Ectodermal cell (in vitro differentiated cells): ENCODE data around the gene EPB41L5.
"Not testable (repeated sequence)": the region's sequence is repeated elsewhere in the genome, so short reads cannot be mapped to it uniquely, and the experiment has no call there.

Experiments used
- H3K27ac ChIP-seq: 2 replicates; pipeline ENCODE4 v1.7.0; 2013; ENCODE audit warnings: mild to moderate bottlenecking, low read depth, low read length; ENCODE audit not compliant: insufficient read depth, poor library complexity, severe bottlenecking
- H3K27me3 ChIP-seq: 2 replicates; pipeline ENCODE4 v1.7.0; 2013; ENCODE audit warnings: mild to moderate bottlenecking, low read length; ENCODE audit not compliant: insufficient read depth, control insufficient read depth, poor library complexity, severe bottlenecking
- H3K36me3 ChIP-seq: one replicate; pipeline ENCODE4 v1.7.0; 2013; ENCODE audit warnings: low read length; ENCODE audit not compliant: control insufficient read depth, insufficient read depth
- H3K4me1 ChIP-seq: one replicate; pipeline ENCODE4 v1.7.0; 2013; ENCODE audit warnings: low read length; ENCODE audit not compliant: control insufficient read depth, insufficient read depth
- H3K4me3 ChIP-seq: 2 replicates; pipeline ENCODE4 v1.7.0; 2013; ENCODE audit warnings: low read depth, low read length, control low read depth; ENCODE audit not compliant: insufficient read depth
- H3K9me3 ChIP-seq: 2 replicates; pipeline ENCODE4 v1.7.0; 2013; ENCODE audit warnings: mild to moderate bottlenecking, low read length, moderate library complexity; ENCODE audit not compliant: control insufficient read depth
- WGBS, 2 experiments: methylation state at CpG; one replicate each; pipeline ENCODE4 v1.1.7; 2013; ENCODE audit warnings: missing lambda C conversion rate in 2 of 2; 5-methylcytosine and 5-hydroxymethylcytosine counted together

Gene EPB41L5

GRCh38 chr2:120133572-120134244, 120.8 kb downstream of the EPB41L5 start:
- 91 to 95% methylated on average over 2 of the region's 2 CpGs for WGBS, 2 experiments
- Histone ChIP-seq H3K27ac (no peak overlapping the region), H3K9me3 (no peaks in the 10 kb centered on the region), H3K27me3 (no peaks in the 10 kb centered on the region), H3K4me3 (no peak overlapping the region), H3K4me1 (no peaks in the 10 kb centered on the region), H3K36me3 (peaks cover 20% of the 10 kb centered on the region)

DNA sequence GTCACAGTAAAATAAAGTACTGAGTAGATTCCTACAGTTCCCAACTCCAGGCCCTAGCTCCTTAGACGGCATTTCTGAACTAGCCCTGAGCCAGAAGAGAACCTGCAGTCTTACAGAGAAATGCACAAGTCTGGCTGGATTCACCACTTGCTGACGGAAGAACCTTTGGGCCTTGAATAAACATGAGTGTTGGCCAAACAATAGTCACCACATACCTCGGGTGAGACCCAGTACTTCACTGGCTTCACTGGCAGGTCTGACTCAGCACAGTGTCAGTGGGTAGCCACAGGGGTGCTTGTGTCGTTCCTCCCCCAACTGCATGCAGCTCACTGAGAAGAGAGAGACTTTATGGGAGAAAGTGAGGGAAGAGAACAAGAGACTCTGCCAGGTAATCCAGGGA, 121.4 kb downstream of the EPB41L5 start:
- no peak overlapping the region for H3K4me3 ChIP-seq
- H3K27me3 ChIP-seq: no peaks in the 10 kb centered on the region
- H3K9me3 ChIP-seq: no peaks in the 10 kb centered on the region
- 57 to 62% methylated on average over 4 of the region's 4 CpGs for WGBS, 2 experiments
- no peaks in the 10 kb centered on the region for H3K4me1 ChIP-seq
- peaks cover 20% of the 10 kb centered on the region for H3K36me3 ChIP-seq
- no peak overlapping the region for H3K27ac ChIP-seq

- H3K36me3 ChIP-seq: peaks cover 20% of the 10 kb centered on the region
- 97 to 100% methylated on average over 2 of the region's 2 CpGs for WGBS, 2 experiments
- not testable (repeated sequence) for H3K4me3 ChIP-seq, H3K27me3 ChIP-seq, H3K9me3 ChIP-seq, H3K27ac ChIP-seq, H3K4me1 ChIP-seq
These were observed 122.1 kb downstream of the EPB41L5 start for GRCh38 chr2:120135013-120135412.

DNA sequence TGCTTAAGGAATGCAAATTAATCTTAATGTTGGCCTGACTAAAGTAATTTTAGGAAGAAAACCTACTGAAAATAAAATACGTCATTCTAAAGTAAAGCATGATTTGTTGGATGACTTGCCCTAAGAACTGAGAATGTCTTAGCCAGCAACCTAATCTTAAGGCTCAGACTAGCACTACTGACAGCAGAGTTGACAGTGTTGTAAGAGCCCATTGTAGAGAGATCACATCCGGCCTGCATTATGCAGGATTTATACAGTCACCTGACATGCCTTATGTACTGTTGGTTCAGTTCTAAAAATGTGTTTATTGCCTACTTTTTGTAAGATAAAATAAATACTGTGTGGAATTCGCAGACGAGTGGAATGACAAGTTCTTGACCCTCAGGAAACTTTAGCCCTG, 128.0 kb downstream of the EPB41L5 start:
- no peaks in the 10 kb centered on the region for H3K9me3 ChIP-seq
- no peak overlapping the region for H3K4me3 ChIP-seq
- H3K27ac ChIP-seq: no peak overlapping the region
- no peaks in the 10 kb centered on the region for H3K27me3 ChIP-seq
- WGBS, 2 experiments: 92 to 95% methylated on average over 4 of the region's 4 CpGs
- H3K36me3 ChIP-seq: no peaks in the 10 kb centered on the region
- H3K4me1 ChIP-seq: no peaks in the 10 kb centered on the region

- Histone ChIP-seq H3K27me3 (no peaks in the 10 kb centered on the region), H3K9me3 (no peaks in the 10 kb centered on the region), H3K4me1 (no peaks in the 10 kb centered on the region), H3K4me3 (no peak overlapping the region), H3K36me3 (no peaks in the 10 kb centered on the region), H3K27ac (no peak overlapping the region)
- 96% methylated on average over 1 to 2 of the region's 2 CpGs for WGBS, 2 experiments
These were observed 128.6 kb downstream of the EPB41L5 start for GRCh38 chr2:120141300-120142069.

DNA sequence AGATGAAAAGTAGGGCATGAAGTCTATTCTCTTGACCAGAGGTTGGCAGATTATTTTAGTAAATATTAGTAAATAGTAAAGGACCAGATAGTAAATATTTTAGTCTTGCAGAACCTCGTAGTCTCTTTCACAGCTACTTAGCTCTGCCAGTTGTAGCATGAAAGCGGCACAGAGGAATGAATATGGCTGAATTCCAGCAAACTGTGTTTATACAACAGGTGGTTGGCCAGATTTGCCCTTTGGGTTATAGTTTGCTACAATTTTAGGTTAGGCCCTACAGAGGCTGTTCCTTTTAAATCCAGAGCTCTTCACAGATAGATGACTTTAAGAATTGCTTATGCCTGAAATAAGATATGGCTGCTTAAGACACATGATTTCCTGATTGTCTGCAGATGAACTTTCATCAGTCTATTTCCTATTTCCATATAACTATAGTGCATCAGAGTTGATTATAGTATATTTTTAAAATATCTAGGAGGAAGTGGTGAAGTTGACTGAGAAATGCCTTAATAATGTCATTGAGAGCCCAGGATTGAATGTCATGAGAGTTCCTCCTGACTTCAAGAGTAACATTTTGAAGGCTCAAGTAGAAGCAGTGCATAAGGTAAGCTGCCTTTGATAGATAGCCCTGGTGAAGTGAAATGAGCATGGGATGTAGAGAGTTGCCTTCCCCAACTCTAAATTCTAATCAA, 129.8 kb downstream of the EPB41L5 start:
- Histone ChIP-seq H3K27ac (no peak overlapping the region), H3K4me1 (no peaks in the 10 kb centered on the region), H3K4me3 (no peak overlapping the region), H3K36me3 (no peaks in the 10 kb centered on the region), H3K27me3 (no peaks in the 10 kb centered on the region), H3K9me3 (no peaks in the 10 kb centered on the region)
- WGBS, 2 experiments: 97% methylated on average over 2 of the region's 2 CpGs

DNA sequence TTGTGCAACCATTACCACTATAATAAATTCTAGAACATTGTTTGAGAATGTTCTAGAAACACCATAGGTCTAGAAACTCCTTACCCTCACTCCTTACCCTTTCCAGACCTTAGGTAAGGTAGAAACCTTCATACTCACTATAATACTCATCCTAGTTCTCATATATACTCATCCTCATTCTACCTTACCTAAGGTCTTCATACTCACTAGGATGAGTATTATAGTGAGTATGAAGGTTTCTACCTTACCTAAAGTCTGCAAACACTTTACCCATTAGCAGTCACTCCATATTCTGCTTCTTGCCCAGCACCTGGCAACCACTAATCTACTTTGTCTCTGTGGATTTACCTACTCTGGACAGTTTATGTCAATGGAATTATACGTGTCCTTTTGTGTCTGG, 135.4 kb downstream of the EPB41L5 start:
- 100% methylated on average over 1 of the region's 1 CpG for WGBS, 2 experiments
- Histone ChIP-seq H3K4me1 (no peaks in the 10 kb centered on the region), H3K36me3 (peaks cover 27% of the 10 kb centered on the region), H3K9me3 (peaks cover 6% of the 10 kb centered on the region), H3K27ac (no peak overlapping the region), H3K4me3 (no peak overlapping the region), H3K27me3 (no peaks in the 10 kb centered on the region)

GRCh38 chr2:120148669-120149068, 135.8 kb downstream of the EPB41L5 start:
- Histone ChIP-seq H3K27ac (no peak overlapping the region), H3K4me3 (no peak overlapping the region), H3K36me3 (peaks cover 27% of the 10 kb centered on the region), H3K4me1 (no peaks in the 10 kb centered on the region), H3K9me3 (peaks cover 6% of the 10 kb centered on the region), H3K27me3 (no peaks in the 10 kb centered on the region)
- WGBS, 2 experiments: 100% methylated on average over 2 to 3 of the region's 3 CpGs

DNA sequence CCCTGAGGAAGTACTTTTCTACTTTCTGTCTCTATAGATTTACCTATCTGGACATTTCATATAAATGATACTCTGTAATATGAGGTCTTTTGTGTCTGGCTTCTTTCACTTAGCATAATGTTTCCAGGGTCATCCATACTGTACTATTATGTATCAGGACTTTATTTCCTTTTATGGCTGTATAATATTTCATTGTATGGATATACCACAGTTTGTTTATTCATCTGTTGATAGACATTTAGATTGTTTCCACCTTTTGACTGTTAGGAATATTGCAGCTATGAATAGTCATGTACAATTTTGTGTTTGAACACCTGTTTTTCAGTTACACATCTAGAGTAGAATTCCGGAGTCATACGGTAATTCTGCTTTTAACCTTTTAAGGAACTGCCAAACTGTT, 136.5 kb downstream of the EPB41L5 start:
- no peak overlapping the region for H3K27ac ChIP-seq
- H3K9me3 ChIP-seq: peaks cover 6% of the 10 kb centered on the region
- H3K27me3 ChIP-seq: no peaks in the 10 kb centered on the region
- WGBS, 2 experiments: 93 to 100% methylated on average over 2 of the region's 2 CpGs
- H3K4me3 ChIP-seq: no peak overlapping the region
- peaks cover 27% of the 10 kb centered on the region for H3K36me3 ChIP-seq
- H3K4me1 ChIP-seq: no peaks in the 10 kb centered on the region

- Histone ChIP-seq H3K4me3 (no peak overlapping the region), H3K36me3 (peaks cover 27% of the 10 kb centered on the region), H3K9me3 (peaks cover 6% of the 10 kb centered on the region), H3K27me3 (no peaks in the 10 kb centered on the region), H3K4me1 (no peaks in the 10 kb centered on the region), H3K27ac (no peak overlapping the region)
- 84 to 89% methylated on average over 3 to 4 of the region's 4 CpGs for WGBS, 2 experiments
These were observed 137.2 kb downstream of the EPB41L5 start for GRCh38 chr2:120150040-120150482.
